Tibial artery (tissue), 4 donors: ENCODE measurements around the gene KIAA1671.

Experiments
- DNase-seq, 2 donors: peaks; one replicate each; pipeline ENCODE4 v3.0.0-alpha.2; 2019
- H3K27ac ChIP-seq, 2 donors: fragments of 200-600 bp; sonication (generic) in 1 of 2; 1 replicate in 1 of 2; 2 replicates in 1 of 2; pipeline ENCODE4 v1.5.1; 2018 to 2019; ENCODE audit warnings: mild to moderate bottlenecking in 1 of 2
- H3K27me3 ChIP-seq, 2 donors: fragments of 200-600 bp; sonication (generic) in 1 of 2; one replicate each; pipeline versions ENCODE4 v1.5.1 to v1.6.0; 2016 to 2019
- H3K36me3 ChIP-seq, 3 donors: fragments of 200-600 bp; sonication (generic) in 2 of 3; one replicate each; pipeline ENCODE4 v1.5.1; 2016 to 2019; ENCODE audit warnings: mild to moderate bottlenecking in 2 of 3
- H3K4me1 ChIP-seq, 4 donors: fragments of 200-600 bp; sonication (generic) in 2 of 4; 1 replicate in 3 of 4; 2 replicates in 1 of 4; pipeline ENCODE4 v1.5.1; 2016 to 2019
- H3K4me3 ChIP-seq, 2 donors: fragments of 200-600 bp; sonication (generic) in 1 of 2; 1 replicate in 1 of 2; 2 replicates in 1 of 2; pipeline ENCODE4 v1.5.1; 2018 to 2019; ENCODE audit warnings: mild to moderate bottlenecking in 2 of 2
- H3K9me3 ChIP-seq, 3 donors: fragments of 200-600 bp; sonication (generic) in 1 of 3; one replicate each; pipeline ENCODE4 v1.5.1; 2016 to 2019
- intact Hi-C: fragments of 100-400 bp; cut with DNase I; formaldehyde crosslinking; loops from one replicate; pipeline ENCODE4 v1.15.0; 2023; ENCODE audit warnings: low total_unique reads
- TF ChIP-seq, protein P1 (sequence below), 2 experiments: fragments of 200-600 bp in 1 of 2; fragments of 450-650 bp in 1 of 2; IDR thresholded peaks; one replicate each; pipeline ENCODE4 v1.5.1; 2017 to 2019; ENCODE audit warnings: antibody characterized with exemption in 2 of 2, mild to moderate bottlenecking in 1 of 2, moderate library complexity in 1 of 2

KIAA1671 gene

DNA sequence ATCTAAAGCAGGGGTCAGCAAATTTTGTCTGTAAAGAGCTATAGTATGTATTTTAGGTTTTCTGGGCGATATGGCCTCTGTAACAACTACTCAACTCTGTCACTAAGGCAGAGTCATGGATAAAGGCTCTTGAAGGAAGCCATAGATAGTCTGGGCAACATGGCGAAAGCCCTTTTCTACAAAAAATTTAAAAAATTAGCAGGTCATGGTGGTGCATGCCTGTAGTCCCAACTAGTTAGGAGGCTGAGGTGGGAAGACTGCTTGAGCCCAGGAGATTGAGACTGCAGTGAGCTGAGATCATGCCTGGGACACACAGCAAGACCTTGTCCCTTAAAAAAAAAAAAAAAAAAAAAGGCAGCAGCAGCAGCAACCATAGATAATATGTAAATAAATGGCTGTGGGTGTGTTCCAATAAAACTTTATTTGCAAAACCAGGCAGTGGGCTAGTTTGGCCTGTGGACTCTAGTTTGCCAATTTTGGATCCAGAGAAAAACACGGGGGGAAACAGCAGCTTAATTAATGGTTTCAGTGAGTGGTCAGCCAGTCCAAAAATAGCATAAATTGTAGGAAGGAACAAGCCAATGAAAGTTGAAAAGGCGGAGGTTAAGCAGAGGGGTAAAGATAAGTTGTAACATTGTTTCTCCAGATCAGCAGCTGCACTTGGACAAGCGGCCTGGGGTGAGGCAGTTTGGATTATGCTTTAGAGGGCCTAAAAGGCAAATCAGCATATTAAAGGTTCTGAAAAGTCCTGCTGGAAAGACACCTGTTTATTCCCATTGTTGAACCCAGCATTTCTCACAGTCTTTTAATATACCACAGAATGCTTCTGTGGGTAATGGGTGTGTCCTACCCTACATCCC lies 62.6 kb downstream of the KIAA1671 start:
- Histone ChIP-seq H3K9me3 (no peaks in the 10 kb centered on the region), H3K27ac (no peak overlapping the region), H3K27me3 (no peaks in the 10 kb centered on the region), H3K4me1 (no peaks in the 10 kb centered on the region), H3K36me3 (peaks cover 0 to 3% (median 0%) of the 10 kb centered on the region in 3 donors), H3K4me3 (no peak overlapping the region)
- intact Hi-C loops, result no loop called here
- DNase-seq, result no peak
- TF ChIP-seq, protein P1, sequence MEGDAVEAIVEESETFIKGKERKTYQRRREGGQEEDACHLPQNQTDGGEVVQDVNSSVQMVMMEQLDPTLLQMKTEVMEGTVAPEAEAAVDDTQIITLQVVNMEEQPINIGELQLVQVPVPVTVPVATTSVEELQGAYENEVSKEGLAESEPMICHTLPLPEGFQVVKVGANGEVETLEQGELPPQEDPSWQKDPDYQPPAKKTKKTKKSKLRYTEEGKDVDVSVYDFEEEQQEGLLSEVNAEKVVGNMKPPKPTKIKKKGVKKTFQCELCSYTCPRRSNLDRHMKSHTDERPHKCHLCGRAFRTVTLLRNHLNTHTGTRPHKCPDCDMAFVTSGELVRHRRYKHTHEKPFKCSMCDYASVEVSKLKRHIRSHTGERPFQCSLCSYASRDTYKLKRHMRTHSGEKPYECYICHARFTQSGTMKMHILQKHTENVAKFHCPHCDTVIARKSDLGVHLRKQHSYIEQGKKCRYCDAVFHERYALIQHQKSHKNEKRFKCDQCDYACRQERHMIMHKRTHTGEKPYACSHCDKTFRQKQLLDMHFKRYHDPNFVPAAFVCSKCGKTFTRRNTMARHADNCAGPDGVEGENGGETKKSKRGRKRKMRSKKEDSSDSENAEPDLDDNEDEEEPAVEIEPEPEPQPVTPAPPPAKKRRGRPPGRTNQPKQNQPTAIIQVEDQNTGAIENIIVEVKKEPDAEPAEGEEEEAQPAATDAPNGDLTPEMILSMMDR (IDR thresholded peaks at IDR 0.05), result no peak

DNA sequence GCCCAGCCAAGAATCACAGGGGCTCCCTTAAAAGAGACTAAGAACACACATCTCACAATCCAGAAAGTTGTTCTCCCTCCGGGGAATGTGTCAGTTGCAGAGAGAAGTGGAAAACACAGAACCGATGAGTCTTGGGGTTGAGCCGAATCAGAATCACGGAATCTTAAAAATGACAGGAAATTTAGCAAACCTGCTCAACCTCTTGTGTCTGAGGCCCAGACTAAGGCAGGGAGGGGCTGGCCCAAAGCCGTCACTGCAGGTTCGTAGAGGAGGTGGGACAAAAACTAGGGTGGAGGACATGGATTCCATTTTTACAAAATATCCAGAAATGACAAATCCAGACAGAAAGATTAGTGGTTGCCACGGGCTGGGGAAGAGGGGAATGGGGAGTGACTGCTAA lies 63.8 kb downstream of the KIAA1671 start:
- DNase-seq, result no peak
- Histone ChIP-seq H3K36me3 (peaks cover 0 to 3% (median 0%) of the 10 kb centered on the region in 3 donors), H3K4me3 (no peak overlapping the region), H3K9me3 (no peaks in the 10 kb centered on the region), H3K4me1 (no peaks in the 10 kb centered on the region), H3K27me3 (no peaks in the 10 kb centered on the region), H3K27ac (no peak overlapping the region)
- intact Hi-C loops, result no loop called here
- TF ChIP-seq, protein P1 (IDR thresholded peaks at IDR 0.05), result no peak

DNA sequence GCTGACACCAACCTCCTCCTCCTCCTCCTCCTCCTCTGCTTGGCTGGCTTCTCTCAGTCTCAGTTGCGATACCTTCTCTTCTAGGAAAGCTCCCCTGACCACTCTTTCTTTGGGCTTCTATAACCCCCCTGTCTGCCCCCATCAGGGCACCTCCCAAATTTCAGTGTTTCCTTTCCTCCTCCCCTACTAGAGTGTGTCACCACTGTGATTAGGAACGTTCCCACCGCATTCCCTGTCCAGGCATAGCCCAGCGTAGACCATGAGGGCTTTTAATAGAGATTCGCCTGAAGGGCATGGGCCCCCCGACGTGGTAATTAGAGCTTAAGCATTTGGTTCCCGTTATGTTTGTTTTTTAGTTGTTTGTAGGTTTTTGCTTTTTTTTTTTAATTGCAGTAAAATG lies 65.5 kb downstream of the KIAA1671 start:
- Histone ChIP-seq H3K4me1 (no peaks in the 10 kb centered on the region), H3K36me3 (peaks cover 0 to 3% (median 0%) of the 10 kb centered on the region in 3 donors), H3K4me3 (no peak overlapping the region), H3K9me3 (no peaks in the 10 kb centered on the region), H3K27me3 (no peaks in the 10 kb centered on the region), H3K27ac (no peak overlapping the region)
- DNase-seq, result no peak
- TF ChIP-seq, protein P1 (IDR thresholded peaks at IDR 0.05), result no peak
- intact Hi-C loops, result no loop called here

DNA sequence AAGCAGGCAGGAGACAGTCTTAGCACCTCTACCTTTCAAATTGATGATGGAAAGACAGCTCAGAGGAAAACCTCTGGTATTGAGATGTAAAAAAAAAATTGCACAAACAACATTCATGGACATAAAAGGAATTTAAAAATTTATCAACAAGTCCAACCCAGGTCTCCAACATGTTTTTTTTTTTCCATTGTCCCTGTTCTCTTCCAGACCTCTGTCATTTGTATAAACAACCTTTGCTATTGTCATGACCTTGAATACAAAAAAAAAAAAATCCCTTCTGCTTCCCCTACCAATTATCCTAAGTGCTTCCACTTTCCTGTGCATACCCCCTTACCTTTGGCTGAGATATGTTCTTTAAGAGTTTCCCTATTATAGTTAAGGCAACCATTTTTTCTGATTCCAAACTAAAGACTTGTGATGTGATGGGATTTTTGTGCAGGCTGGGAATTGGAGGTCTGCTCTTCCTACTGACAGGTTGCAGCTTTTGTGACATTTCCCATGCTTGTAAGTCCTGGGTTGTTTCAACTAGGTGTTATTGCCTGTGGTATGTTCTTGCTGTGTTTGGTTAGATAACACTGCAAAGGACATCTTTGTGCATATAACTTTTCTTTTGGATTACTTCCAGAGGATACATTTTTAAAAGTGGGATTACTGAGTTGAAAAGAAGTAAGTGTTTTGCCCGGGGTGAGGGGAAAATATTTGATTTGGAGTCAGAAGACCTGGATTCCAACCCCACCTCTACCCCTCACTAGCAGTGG lies 67.1 kb downstream of the KIAA1671 start:
- H3K4me1 ChIP-seq, result no peaks in the 10 kb centered on the region
- no peak for DNase-seq
- no peaks in the 10 kb centered on the region for H3K9me3 ChIP-seq
- H3K4me3 ChIP-seq, result no peak overlapping the region
- intact Hi-C loops, result no loop called here
- H3K27ac ChIP-seq, result no peak overlapping the region
- TF ChIP-seq, protein P1 (IDR thresholded peaks at IDR 0.05), result no peak
- peaks cover 0 to 3% (median 0%) of the 10 kb centered on the region in 3 donors for H3K36me3 ChIP-seq
- no peaks in the 10 kb centered on the region for H3K27me3 ChIP-seq

DNA sequence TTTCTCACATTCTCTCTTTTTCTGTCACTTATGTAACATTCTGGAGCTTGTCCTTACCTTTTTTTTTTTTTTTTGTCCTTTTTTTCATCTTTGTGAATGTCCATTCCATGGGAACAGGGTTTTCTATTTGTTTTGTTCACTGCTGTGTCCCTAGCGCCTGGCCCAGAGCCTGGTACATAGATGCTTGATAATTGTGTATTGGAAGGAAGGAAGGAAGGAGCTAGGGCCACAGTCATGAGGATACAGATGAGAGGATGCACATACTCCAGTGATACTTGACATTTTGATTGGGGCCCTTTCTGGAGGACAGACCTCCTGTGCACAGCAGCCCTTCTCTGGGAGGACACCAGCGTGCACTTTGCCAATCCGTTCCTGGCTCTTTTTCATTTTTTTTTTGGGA lies 68.9 kb downstream of the KIAA1671 start:
- TF ChIP-seq, protein P1 (IDR thresholded peaks at IDR 0.05), result no peak
- H3K9me3 ChIP-seq, result no peaks in the 10 kb centered on the region
- DNase-seq, result no peak
- H3K4me1 ChIP-seq, result peaks cover 0 to 4% (median under 1%) of the 10 kb centered on the region in 4 donors
- intact Hi-C loops, result no loop called here
- H3K27ac ChIP-seq, result no peak overlapping the region
- H3K36me3 ChIP-seq, result no peaks in the 10 kb centered on the region
- no peaks in the 10 kb centered on the region for H3K27me3 ChIP-seq
- no peak overlapping the region for H3K4me3 ChIP-seq
